CD4-positive, alpha-beta T cell treated with Interleukin-15 for 1 hour (primary cell): Measurements from ENCODE around the gene BCL2L12.
"Not testable (repeated sequence)": the region's sequence is repeated elsewhere in the genome, so short reads cannot be mapped to it uniquely, and the experiment has no call there.

Experiments
- DNase-seq: peaks from one replicate; pipeline ENCODE4 v3.0.0-alpha.2; 2020

Gene BCL2L12

GRCh38 chr19:49718991-49719390 lies 53.3 kb downstream of the BCL2L12 start:
- DNase-seq, result no peak

- not testable (repeated sequence) for DNase-seq
These were observed 53.7 kb downstream of the BCL2L12 start for GRCh38 chr19:49719420-49719819.
